Mononuclear cell (primary cell): ENCODE results near the gene CAVIN1. TPM values are rescaled to one million over a fixed set of nuclear protein-coding genes. Genes with fewer than 3 reads are reported as not detected.
"Not testable (repeated sequence)": the region's sequence is repeated elsewhere in the genome, so short reads cannot be mapped to it uniquely, and the experiment has no call there.

Source experiments
- H3K27me3 ChIP-seq: 2 replicates; pipeline ENCODE4 v1.6.0; 2011; ENCODE audit warnings: low read length, control low read depth; ENCODE audit not compliant: insufficient read depth
- H3K4me1 ChIP-seq: 2 replicates; pipeline ENCODE4 v1.5.1; 2011; ENCODE audit warnings: mild to moderate bottlenecking, low read length, control low read depth; ENCODE audit not compliant: insufficient read depth
- H3K4me3 ChIP-seq: 2 replicates; pipeline ENCODE4 v1.5.1; 2011; ENCODE audit warnings: mild to moderate bottlenecking, low read length, moderate library complexity
- H3K9me3 ChIP-seq: 2 replicates; pipeline ENCODE4 v1.5.1; 2011; ENCODE audit warnings: low read depth, mild to moderate bottlenecking, control low read depth, low read length
- total RNA-seq: library from RNA; depleted of rRNA; stranded (reverse); fragments of >200 nt; gene quantifications from one replicate; pipeline ENCODE4 v1.2.3, GENCODE V29; 2012

The CAVIN1 gene
- total RNA-seq, 1 donor: 0.21 TPM

DNA sequence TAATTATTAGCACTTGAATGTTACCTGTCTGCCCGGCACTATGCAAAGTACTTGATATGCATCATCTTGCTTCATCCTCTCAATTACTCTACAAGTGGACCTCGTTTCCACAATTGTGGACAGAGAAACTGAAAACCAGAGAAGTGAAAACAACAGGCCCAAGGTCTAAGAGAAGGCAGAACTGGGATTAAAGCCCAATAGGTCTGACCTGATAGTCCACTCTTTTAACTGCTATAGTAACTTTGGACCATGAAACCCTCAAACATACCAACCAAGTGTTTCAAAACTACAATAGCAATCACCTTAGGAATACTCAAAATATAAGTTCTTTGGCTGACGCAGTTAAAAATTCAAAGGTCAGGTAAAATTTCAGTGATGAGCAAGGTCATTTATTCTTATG lies 42.1 kb downstream of the CAVIN1 start:
- H3K27me3 ChIP-seq: no peaks in the 10 kb centered on the region
- H3K9me3 ChIP-seq: no peaks in the 10 kb centered on the region
- no peak overlapping the region for H3K4me3 ChIP-seq
- peaks cover 44% of the 10 kb centered on the region for H3K4me1 ChIP-seq

DNA sequence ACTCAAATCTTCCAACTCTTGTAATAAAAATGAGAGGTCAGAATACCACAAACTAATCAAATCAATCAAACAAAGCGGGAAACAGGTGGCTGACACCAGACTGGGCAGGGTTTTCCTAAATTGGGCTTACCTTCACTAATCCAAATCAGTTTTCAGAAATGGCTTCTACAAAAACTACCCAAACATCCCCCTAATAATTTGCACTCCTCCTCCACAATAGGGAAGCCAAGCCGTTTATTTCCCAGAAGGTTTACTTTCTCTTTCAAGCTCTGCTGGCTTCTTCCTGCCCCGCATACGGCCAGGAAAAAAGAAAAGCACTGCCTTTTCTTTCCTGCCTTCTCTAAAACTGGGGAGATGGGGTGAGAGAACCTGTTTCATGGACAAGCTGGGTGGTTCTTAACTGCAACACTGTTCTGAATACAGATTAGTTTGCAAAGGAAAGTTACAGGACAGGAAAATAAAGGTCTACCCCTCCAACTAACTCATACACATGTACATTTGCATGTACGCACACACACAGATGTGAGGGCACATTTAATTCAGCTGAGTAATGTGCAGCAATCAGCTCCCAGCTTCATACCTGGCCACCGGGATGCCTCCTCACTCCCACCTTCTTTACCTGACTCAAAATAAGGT lies 44.0 kb downstream of the CAVIN1 start:
- Histone ChIP-seq H3K4me3 (no peak overlapping the region), H3K27me3 (no peaks in the 10 kb centered on the region), H3K4me1 (peaks cover 27% of the 10 kb centered on the region), H3K9me3 (no peaks in the 10 kb centered on the region)

DNA sequence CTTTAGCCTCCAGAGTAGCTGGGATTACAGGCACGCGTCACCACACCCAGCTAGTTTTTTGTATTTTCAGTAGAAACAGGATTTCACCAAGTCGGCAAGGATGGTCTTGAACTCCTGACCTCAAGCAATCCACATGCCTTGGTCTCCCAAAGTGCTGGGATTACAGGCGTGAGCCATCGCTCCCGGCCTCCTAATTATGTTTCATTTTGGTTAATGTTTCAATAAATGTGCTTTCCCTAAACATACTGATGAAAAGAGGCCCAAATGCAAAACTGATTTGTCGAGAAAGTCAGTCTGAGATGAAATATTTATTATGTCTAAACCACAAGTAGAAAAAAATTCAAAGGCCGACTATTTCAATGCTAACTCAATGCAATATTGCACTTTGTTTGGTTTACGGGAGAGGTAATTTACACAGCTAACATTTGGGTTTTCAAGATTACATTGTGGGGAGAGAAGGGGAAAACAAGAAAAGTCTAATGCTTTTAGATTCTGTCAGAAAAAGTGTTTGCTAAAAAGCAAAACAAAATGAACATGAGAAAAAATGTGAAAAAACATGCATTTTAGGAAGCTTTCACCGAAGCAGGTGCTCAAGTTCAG lies 44.6 kb downstream of the CAVIN1 start:
- peaks cover 27% of the 10 kb centered on the region for H3K4me1 ChIP-seq
- H3K4me3 ChIP-seq: no peak overlapping the region

DNA sequence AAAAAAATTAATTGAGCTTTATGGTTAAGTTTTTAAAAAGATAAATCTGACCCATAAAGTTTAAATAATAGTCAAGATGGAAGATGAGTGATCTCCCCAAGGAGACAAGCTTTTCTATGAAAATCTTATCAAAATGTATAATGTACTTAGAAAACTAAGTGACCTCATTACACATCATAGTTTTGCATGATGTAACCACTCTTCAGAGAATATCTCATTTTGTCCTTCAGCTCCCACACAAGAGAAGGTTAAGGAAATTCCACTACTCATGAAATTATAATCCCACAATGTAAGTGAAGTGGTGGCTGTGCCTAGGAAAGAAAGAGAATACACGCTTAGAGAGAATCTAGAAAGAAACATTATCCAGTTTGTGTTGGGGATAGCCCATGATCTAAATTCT lies 49.2 kb downstream of the CAVIN1 start:
- no peaks in the 10 kb centered on the region for H3K27me3 ChIP-seq
- no peaks in the 10 kb centered on the region for H3K9me3 ChIP-seq
- H3K4me3 ChIP-seq: no peak overlapping the region
- H3K4me1 ChIP-seq: peaks cover 13% of the 10 kb centered on the region

More for the DNA sequence above, 44.6 kb downstream of the CAVIN1 start:
- H3K27me3 ChIP-seq: no peaks in the 10 kb centered on the region
- no peaks in the 10 kb centered on the region for H3K9me3 ChIP-seq

DNA sequence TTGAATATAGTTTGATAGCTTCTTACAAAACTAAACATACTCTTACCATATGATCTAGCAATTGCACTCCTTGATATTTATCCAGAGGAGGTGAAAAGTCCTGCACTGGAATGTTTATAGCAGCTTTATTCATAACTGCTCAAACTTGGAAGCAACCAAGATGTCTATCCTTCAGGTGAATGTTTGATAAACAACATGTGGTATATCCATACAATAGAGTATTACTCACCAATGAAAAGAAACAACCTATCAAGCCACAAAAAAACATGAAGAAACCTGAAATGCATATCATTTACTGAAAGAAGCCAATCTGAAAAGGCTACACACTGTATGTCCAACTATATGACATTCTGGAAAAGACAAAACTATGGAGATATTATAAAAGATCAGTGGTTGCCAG lies 50.9 kb downstream of the CAVIN1 start:
- Histone ChIP-seq H3K4me1 (peaks cover 21% of the 10 kb centered on the region), H3K4me3 (no peak overlapping the region), H3K9me3 (no peaks in the 10 kb centered on the region), H3K27me3 (no peaks in the 10 kb centered on the region)

DNA sequence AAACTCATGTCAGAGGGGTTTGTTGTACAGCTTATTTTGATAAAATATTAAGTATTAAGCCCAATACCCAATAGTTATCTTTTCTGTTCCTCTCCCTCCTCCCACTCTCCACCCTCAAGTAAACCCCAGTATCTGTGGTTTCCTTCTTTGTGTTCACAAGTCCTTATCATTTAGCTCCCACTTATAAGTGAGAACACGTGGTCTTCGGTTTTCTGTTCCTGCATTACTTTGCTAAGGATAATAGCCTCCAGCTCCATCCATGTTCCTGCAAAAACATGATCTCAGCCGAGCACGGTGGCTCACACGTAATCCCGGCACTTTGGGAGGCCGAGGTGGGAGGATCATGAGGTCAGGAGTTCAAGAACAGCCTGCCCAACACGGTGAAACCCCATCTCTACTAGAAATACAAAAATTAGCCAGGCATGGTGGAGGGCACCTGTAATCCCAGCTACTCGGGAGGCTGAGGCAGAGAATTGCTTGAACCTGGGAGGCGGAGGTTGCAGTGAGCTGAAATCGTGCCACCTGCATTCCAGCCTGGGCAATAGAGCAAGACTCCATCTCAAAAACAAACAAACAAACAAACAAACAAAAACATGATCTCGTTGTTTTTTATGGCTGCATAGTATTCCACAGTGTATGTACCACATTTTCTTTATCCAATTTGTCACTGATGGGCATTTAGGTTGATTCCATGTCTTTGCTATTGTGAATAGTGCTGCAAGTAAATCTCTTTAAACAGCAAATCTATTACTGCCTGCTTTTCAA lies 54.1 kb downstream of the CAVIN1 start:
- peaks cover 49% of the 10 kb centered on the region for H3K4me1 ChIP-seq
- not testable (repeated sequence) for H3K9me3 ChIP-seq

DNA sequence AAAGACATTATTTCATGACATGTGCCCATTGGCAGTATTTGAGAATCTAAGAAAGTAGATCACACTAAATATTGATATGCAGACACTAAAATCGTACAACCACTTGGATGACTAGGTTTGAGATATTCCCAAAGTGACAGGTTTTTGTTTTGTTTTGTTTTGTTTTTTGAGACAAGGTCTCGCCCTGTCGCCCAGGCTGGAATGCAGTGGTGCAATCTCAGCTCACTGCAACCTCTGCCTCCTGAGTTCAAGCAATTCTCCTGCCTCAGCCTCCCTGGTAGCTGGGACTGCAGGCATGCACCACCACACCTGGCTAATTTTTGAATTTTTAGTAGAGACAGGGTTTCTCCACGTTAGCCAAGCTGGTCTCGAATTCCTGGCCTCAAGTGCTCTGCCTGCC lies 54.7 kb downstream of the CAVIN1 start:
- not testable (repeated sequence) for H3K9me3 ChIP-seq, H3K4me3 ChIP-seq, H3K27me3 ChIP-seq
- peaks cover 56% of the 10 kb centered on the region for H3K4me1 ChIP-seq

More for the DNA sequence above, 54.1 kb downstream of the CAVIN1 start:
- H3K27me3 ChIP-seq, H3K4me3 ChIP-seq: not testable (repeated sequence)

DNA sequence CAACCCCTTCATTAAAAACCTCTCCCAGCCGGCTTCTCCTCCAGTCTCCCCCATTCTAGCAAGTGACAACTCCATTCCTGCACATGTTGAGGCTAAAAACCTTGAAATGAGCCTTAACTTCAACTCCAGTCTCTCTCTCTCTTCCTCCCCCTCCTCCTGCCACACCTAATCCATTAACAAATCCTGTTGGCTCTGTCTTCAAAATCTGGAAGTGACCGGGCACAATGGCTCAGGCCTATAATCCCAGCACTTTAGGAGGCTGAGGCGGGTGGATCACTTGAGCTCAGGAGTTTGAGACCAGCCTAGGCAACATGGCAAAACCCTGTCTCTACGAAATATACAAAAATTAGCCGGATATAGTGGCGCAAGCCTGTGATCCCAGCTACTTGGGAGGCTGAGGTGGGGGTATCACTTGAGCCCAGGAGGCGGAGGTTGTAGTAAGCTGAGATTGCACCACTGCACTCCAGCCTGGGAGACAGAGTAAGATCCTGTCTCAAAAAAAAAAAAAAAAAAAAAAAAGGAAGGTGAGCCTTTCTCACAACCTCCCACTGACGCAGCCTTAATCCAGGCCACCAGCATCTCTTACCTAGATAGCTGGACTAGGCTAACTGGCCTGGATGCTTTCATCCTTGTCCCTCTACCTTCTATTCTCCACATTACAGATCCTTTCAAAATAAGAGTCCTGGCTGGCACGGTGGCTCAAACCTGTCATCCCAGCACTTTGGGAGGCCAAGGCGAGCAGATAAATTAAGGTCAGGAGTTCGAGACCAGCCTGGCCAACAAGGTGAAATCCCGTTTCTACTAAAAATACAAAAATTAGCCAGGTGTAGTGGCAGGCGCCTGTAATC lies 56.7 kb downstream of the CAVIN1 start:
- H3K9me3 ChIP-seq, H3K4me3 ChIP-seq, H3K27me3 ChIP-seq: not testable (repeated sequence)
- H3K4me1 ChIP-seq: peaks cover 75% of the 10 kb centered on the region

DNA sequence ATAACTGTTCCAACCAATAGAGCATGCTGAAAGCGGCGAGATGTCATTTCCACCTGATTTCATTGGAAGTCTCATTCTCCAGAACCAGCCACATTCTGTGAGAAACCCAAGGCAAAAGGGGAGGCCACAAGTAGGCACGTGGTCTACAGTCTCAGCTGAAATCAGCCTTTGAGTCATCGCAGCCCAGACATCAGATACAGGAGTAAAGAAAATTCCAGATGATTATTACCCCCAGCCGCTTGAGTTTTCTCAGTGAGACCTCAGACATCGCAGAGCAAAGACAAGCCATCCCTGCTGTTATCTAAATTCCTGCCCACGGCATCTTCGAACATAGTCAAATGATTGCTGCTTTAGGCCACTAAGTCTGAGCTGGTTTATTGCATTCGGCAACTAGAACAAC lies 57.9 kb downstream of the CAVIN1 start:
- Histone ChIP-seq H3K4me3 (no peak overlapping the region), H3K9me3 (no peaks in the 10 kb centered on the region), H3K27me3 (no peaks in the 10 kb centered on the region), H3K4me1 (peaks cover 82% of the 10 kb centered on the region)

DNA sequence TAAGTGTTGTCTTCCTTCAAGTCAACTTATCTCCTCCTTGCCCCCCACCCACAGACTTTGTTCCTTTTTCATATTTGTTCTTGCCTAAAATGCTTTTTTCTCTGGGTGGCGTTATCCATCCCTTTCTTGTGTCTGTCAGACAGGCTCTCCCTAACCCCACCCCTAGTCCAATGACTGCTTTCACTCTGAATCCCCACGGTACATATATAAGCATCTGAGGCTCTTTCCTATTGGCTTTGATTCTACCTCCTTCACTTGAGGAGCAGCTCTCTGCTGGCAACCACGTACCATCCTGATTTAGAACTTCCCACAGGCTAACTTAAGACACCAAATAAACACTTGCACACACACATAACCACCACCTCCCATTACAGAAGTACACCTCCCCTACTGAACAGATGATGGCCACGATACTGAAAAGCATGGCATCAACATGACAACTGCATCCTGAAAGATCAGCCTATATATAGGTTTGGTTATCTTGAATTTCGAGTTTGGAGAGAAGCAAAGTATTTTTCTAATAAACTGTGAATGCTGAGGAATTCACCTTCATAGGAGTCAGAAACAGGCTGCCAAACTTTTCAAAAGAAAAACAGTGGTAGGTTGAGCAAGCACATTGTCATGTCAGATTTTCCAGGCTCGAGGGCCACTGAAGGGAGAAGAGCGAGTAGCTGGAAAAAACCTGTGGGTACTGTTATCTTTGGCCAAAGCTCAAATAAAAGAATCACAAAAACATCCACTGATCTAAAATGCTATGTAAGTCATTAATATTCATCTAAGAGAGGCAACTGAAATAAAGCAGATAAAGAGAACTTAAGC lies 59.1 kb downstream of the CAVIN1 start:
- H3K9me3 ChIP-seq: no peaks in the 10 kb centered on the region
- H3K4me1 ChIP-seq: peaks cover 80% of the 10 kb centered on the region
- no peaks in the 10 kb centered on the region for H3K27me3 ChIP-seq
- H3K4me3 ChIP-seq: no peak overlapping the region

DNA sequence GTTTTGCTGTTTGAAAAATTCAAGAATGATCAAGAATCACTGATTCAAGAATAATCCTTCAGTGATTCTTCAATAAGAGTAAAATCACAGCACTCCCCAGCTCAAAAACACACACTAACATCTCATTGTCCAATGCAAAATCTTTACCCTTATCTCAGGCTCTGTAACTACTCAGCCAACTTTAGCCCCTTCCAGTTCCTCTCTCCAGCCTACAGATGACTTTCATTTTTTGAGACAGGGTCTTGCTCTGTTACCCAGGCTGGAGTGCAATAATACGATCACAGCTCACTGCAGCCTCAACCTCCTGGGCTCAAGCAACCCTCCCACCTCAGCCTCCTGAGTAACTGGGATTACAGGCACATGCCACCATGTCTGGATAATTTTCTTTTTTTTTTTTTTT lies 59.8 kb downstream of the CAVIN1 start:
- Histone ChIP-seq H3K4me3 (no peak overlapping the region), H3K9me3 (no peaks in the 10 kb centered on the region), H3K4me1 (peaks cover 80% of the 10 kb centered on the region), H3K27me3 (no peaks in the 10 kb centered on the region)

DNA sequence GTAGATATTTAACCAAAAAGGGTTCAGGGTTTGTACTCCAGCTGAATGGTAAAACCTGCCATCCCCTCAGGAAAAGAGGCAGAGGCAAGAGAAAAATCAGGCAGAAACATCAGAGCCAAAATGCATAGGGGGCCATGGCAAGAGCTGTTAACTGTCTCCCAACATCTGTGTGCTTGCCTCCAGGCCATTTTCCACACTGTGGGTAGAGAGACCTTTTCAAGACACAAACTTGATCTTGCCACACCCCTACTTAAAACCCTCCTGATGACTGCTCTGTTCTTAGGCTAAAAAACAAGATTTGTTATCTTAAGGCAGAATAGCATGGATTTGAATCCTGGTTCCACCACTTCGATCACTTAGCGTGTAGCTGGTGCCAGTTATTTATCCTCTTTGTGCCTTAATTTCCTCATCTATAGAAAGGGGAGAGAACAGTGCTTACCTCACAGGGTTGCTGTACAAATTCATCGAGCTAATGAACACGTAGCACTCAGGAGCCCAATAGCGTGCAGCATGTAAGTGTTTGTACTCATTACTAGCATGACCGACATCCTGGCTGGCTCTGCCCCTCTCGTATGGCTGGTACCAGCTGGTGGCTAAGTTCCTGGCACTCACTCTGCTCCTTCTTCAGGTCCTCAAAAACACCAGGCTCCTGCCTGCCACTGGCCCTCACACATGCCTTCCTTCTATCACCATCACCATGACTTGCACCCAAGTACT lies 60.7 kb downstream of the CAVIN1 start:
- H3K9me3 ChIP-seq: no peaks in the 10 kb centered on the region
- peaks cover 75% of the 10 kb centered on the region for H3K4me1 ChIP-seq
- no peaks in the 10 kb centered on the region for H3K27me3 ChIP-seq
- no peak overlapping the region for H3K4me3 ChIP-seq

DNA sequence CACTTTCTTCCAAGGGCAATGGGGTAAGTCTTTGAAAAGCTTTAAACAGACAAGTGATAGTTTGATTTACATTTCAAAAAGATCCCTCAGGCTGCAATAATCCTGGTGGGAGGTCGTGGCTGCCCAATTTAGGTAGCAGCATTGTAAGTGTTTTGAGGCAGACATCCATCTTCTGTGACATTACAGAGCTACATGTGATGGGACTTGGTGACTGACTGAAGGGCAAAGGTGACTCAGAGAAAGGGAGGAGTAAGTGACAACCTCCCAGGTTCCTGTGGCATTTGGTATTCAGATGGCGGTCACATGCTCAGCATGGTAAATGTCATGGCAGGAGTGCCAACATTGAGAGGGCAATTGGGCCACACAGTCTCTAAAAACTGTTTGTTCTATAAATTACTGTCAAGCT lies 61.3 kb downstream of the CAVIN1 start:
- Histone ChIP-seq H3K4me3 (no peak overlapping the region), H3K27me3 (no peaks in the 10 kb centered on the region), H3K9me3 (no peaks in the 10 kb centered on the region), H3K4me1 (peaks cover 69% of the 10 kb centered on the region)

DNA sequence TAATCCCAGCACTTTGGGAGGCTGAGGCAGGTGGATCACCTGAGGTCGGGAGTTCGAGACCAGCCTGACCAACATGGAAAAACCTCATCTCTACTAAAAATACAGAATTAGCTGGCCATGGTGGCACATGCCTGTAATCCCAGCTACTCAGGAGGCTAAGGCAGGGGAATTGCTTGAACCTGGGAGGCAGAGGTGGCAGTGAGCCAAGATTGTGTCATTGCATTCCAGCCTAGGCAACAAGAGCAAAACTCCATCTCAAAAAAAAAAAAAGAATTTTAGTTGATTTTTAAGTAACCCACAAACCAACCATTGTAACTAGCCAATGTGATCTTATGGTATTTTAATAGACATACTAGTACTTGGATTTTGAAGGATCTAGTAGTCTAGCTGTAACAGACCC lies 62.7 kb downstream of the CAVIN1 start:
- H3K4me1 ChIP-seq: peaks cover 55% of the 10 kb centered on the region
- not testable (repeated sequence) for H3K27me3 ChIP-seq, H3K4me3 ChIP-seq, H3K9me3 ChIP-seq
